ENCODE measurements around the gene PDGFD. TPM values are rescaled to one million over a fixed set of nuclear protein-coding genes. Genes with fewer than 3 reads are reported as not detected.

Gene PDGFD
- total and polyA plus RNA-seq, 4 experiments from 2014 or later = 0.10 TPM; not detected in 3

GRCh38 chr11:104105155-104105554 is 58.8 kb downstream of the PDGFD start:
- ChIA-PET CTCF (ENCODE audit: partially characterized antibody) (no interaction called here), POLR2A (ENCODE audit: partially characterized antibody) (no interaction called here)
- Mint-ChIP-seq H3K4me3 (no peak overlapping the region), H3K27ac (no peak overlapping the region), H3K36me3 (no peaks in the 10 kb centered on the region), H3K9me3 (peaks cover 0 to 5% (median under 1%) of the 10 kb centered on the region in 8 donors), H3K27me3 (no peaks in the 10 kb centered on the region), H3K4me1 (no peaks in the 10 kb centered on the region)
- Histone ChIP-seq H3K4me1 (ENCODE audit: insufficient read depth, low read length) (no peaks in the 10 kb centered on the region), H3K27me3 (ENCODE audit: insufficient read depth, low read length) (no peaks in the 10 kb centered on the region), H3K36me3 (ENCODE audit: insufficient read depth, low read length) (no peaks in the 10 kb centered on the region), H3K4me3 (ENCODE audit: low read length in 2 of 2) (no peak overlapping the region), H3K27ac (ENCODE audit: low read depth, low read length) (no peak overlapping the region), H3K9me3 (ENCODE audit: control insufficient read depth in 1 of 2, low read length in 2 of 2) (no peaks in the 10 kb centered on the region)
- no peak for DNase-seq
- intact Hi-C loops (cut with micrococcal nuclease) = no loop called here

GRCh38 chr11:104104664-104105063 is 59.3 kb downstream of the PDGFD start:
- intact Hi-C loops (cut with micrococcal nuclease) = no loop called here
- H3K4me1 Mint-ChIP-seq = no peaks in the 10 kb centered on the region
- H3K4me3 Mint-ChIP-seq = no peak overlapping the region
- ChIA-PET POLR2A (ENCODE audit: partially characterized antibody) (no interaction called here), CTCF (ENCODE audit: partially characterized antibody) (no interaction called here)
- no peak overlapping the region for H3K4me3 ChIP-seq (ENCODE audit: low read length in 2 of 2)
- H3K27me3 ChIP-seq (ENCODE audit: insufficient read depth, low read length) = no peaks in the 10 kb centered on the region
- no peaks in the 10 kb centered on the region for H3K27me3 Mint-ChIP-seq
- no peaks in the 10 kb centered on the region for H3K9me3 ChIP-seq (ENCODE audit: control insufficient read depth in 1 of 2, low read length in 2 of 2)
- no peak for DNase-seq
- H3K36me3 ChIP-seq (ENCODE audit: insufficient read depth, low read length) = no peaks in the 10 kb centered on the region
- H3K4me1 ChIP-seq (ENCODE audit: insufficient read depth, low read length) = no peaks in the 10 kb centered on the region
- no peak overlapping the region for H3K27ac ChIP-seq (ENCODE audit: low read depth, low read length)
- H3K36me3 Mint-ChIP-seq = no peaks in the 10 kb centered on the region
- H3K27ac Mint-ChIP-seq = no peak overlapping the region
- peaks cover 0 to 5% (median under 1%) of the 10 kb centered on the region in 8 donors for H3K9me3 Mint-ChIP-seq

DNA sequence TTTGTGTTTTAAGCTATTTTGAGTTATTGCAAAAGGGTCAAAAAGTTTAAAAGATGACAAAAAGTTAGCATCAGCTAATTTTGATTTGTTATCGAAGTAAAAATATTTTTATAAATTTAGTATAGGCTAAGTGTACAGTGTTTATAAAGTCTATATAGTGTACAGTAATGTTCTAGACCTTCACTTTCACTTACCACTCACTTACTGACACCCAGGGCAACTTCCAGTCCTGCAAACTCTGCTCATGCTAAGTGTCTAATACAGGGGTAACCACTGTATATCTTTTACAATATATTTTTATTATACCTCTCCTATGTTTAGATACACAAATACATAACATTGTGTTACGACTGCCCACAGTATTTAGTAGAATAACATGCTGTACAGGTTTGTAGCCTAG is 59.7 kb downstream of the PDGFD start:
- intact Hi-C loops (cut with micrococcal nuclease) = no loop called here
- no peak overlapping the region for H3K27ac Mint-ChIP-seq
- H3K36me3 Mint-ChIP-seq = no peaks in the 10 kb centered on the region
- CTCF ChIA-PET (ENCODE audit: partially characterized antibody) = no interaction called here
- Histone ChIP-seq H3K36me3 (ENCODE audit: insufficient read depth, low read length) (no peaks in the 10 kb centered on the region), H3K4me3 (ENCODE audit: low read length in 2 of 2) (no peak overlapping the region), H3K4me1 (ENCODE audit: insufficient read depth, low read length) (no peaks in the 10 kb centered on the region), H3K9me3 (ENCODE audit: control insufficient read depth in 1 of 2, low read length in 2 of 2) (no peaks in the 10 kb centered on the region), H3K27me3 (ENCODE audit: insufficient read depth, low read length) (no peaks in the 10 kb centered on the region), H3K27ac (ENCODE audit: low read depth, low read length) (no peak overlapping the region)
- H3K27me3 Mint-ChIP-seq = no peaks in the 10 kb centered on the region
- no peak overlapping the region for H3K4me3 Mint-ChIP-seq
- DNase-seq = no peak
- no peaks in the 10 kb centered on the region for H3K4me1 Mint-ChIP-seq
- POLR2A ChIA-PET (ENCODE audit: partially characterized antibody) = no interaction called here
- H3K9me3 Mint-ChIP-seq = peaks cover 0 to 5% (median under 1%) of the 10 kb centered on the region in 8 donors

DNA sequence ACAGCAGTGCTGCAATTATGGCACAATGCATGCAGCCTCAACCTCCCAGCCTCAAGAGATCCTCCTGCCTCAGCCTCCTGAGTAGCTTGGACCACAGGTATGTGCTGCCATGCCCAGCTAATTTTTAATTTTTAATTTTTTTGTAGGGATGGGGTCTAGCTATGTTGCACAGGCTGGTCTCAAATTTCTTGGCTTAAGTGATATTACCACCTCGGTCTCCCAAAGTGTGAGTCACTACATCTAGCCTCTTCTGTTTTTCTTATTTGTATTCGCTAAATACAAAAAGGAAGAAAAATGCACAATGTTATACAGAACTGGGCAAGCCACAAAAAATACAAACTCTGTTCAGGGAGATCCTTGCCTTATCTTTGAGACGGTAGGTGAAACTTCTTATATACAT is 65.4 kb downstream of the PDGFD start:
- Histone ChIP-seq H3K27ac (ENCODE audit: low read depth, low read length) (no peak overlapping the region), H3K4me1 (ENCODE audit: insufficient read depth, low read length) (no peaks in the 10 kb centered on the region), H3K27me3 (ENCODE audit: insufficient read depth, low read length) (no peaks in the 10 kb centered on the region), H3K4me3 (ENCODE audit: low read length in 2 of 2) (no peak overlapping the region), H3K36me3 (ENCODE audit: insufficient read depth, low read length) (no peaks in the 10 kb centered on the region), H3K9me3 (ENCODE audit: control insufficient read depth in 1 of 2, low read length in 2 of 2) (no peaks in the 10 kb centered on the region)
- H3K4me3 Mint-ChIP-seq = no peak overlapping the region
- no peaks in the 10 kb centered on the region for H3K4me1 Mint-ChIP-seq
- CTCF ChIA-PET (ENCODE audit: partially characterized antibody) = no interaction called here
- POLR2A ChIA-PET (ENCODE audit: partially characterized antibody) = no interaction called here
- H3K27ac Mint-ChIP-seq = no peak overlapping the region
- peaks cover 0 to 5% (median 3%) of the 10 kb centered on the region in 8 donors for H3K9me3 Mint-ChIP-seq
- H3K27me3 Mint-ChIP-seq = peaks cover 3 to 4% of the 10 kb centered on the region in 2 donors
- intact Hi-C loops (cut with micrococcal nuclease) = no loop called here
- DNase-seq = no peak
- no peaks in the 10 kb centered on the region for H3K36me3 Mint-ChIP-seq

GRCh38 chr11:104098132-104098531 is 65.8 kb downstream of the PDGFD start:
- no peak for DNase-seq
- Mint-ChIP-seq H3K9me3 (peaks cover 0 to 5% (median 3%) of the 10 kb centered on the region in 8 donors), H3K27me3 (peaks cover 3 to 4% of the 10 kb centered on the region in 2 donors), H3K36me3 (no peaks in the 10 kb centered on the region), H3K27ac (no peak overlapping the region), H3K4me1 (no peaks in the 10 kb centered on the region), H3K4me3 (no peak overlapping the region)
- H3K36me3 ChIP-seq (ENCODE audit: insufficient read depth, low read length) = no peaks in the 10 kb centered on the region
- H3K27ac ChIP-seq (ENCODE audit: low read depth, low read length) = no peak overlapping the region
- no peaks in the 10 kb centered on the region for H3K9me3 ChIP-seq (ENCODE audit: control insufficient read depth in 1 of 2, low read length in 2 of 2)
- intact Hi-C loops (cut with micrococcal nuclease) = no loop called here
- POLR2A ChIA-PET (ENCODE audit: partially characterized antibody) = no interaction called here
- H3K4me3 ChIP-seq (ENCODE audit: low read length in 2 of 2) = no peak overlapping the region
- H3K27me3 ChIP-seq (ENCODE audit: insufficient read depth, low read length) = no peaks in the 10 kb centered on the region
- H3K4me1 ChIP-seq (ENCODE audit: insufficient read depth, low read length) = no peaks in the 10 kb centered on the region
- CTCF ChIA-PET (ENCODE audit: partially characterized antibody) = no interaction called here

- no peak overlapping the region for H3K4me3 Mint-ChIP-seq
Observed at GRCh38 chr11:104096900-104097299, 67.0 kb downstream of the PDGFD start.

DNA sequence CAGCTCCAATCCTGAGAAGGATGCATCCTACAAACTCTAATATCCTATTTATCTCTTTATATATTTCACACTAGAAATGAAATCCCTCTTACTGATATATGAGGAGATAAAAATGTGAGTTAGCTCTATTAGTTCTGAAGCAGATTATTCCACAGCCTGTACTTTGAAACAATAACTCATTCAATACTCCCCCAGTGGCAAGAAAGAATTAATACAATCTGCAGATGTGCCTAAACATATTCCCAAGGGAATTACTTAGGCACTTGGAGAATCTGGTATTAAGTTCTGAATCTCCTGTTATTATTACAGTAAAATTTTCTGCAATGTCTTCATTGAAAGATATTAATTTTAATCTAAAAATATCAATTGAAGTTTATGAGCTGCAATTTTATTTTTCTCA is 68.2 kb downstream of the PDGFD start:
- no peak overlapping the region for H3K27ac Mint-ChIP-seq
- intact Hi-C loops (cut with micrococcal nuclease) = no loop called here
- POLR2A ChIA-PET (ENCODE audit: partially characterized antibody) = no interaction called here
- no peak overlapping the region for H3K4me3 Mint-ChIP-seq
- H3K36me3 Mint-ChIP-seq = no peaks in the 10 kb centered on the region
- peaks cover 0 to 5% (median 0%) of the 10 kb centered on the region in 8 donors for H3K9me3 Mint-ChIP-seq
- no peaks in the 10 kb centered on the region for H3K27me3 ChIP-seq (ENCODE audit: insufficient read depth, low read length)
- H3K36me3 ChIP-seq (ENCODE audit: insufficient read depth, low read length) = no peaks in the 10 kb centered on the region
- H3K4me1 Mint-ChIP-seq = no peaks in the 10 kb centered on the region
- H3K27ac ChIP-seq (ENCODE audit: low read depth, low read length) = no peak overlapping the region
- H3K4me1 ChIP-seq (ENCODE audit: insufficient read depth, low read length) = no peaks in the 10 kb centered on the region
- no peaks in the 10 kb centered on the region for H3K9me3 ChIP-seq (ENCODE audit: control insufficient read depth in 1 of 2, low read length in 2 of 2)
- peaks cover 3 to 4% of the 10 kb centered on the region in 2 donors for H3K27me3 Mint-ChIP-seq
- H3K4me3 ChIP-seq (ENCODE audit: low read length in 2 of 2) = no peak overlapping the region
- DNase-seq = no peak
- CTCF ChIA-PET (ENCODE audit: partially characterized antibody) = no interaction called here

More at GRCh38 chr11:104096900-104097299, 67.0 kb downstream of the PDGFD start:
- Histone ChIP-seq H3K4me1 (ENCODE audit: insufficient read depth, low read length) (no peaks in the 10 kb centered on the region), H3K4me3 (ENCODE audit: low read length in 2 of 2) (no peak overlapping the region), H3K9me3 (ENCODE audit: control insufficient read depth in 1 of 2, low read length in 2 of 2) (no peaks in the 10 kb centered on the region), H3K27me3 (ENCODE audit: insufficient read depth, low read length) (no peaks in the 10 kb centered on the region), H3K27ac (ENCODE audit: low read depth, low read length) (no peak overlapping the region), H3K36me3 (ENCODE audit: insufficient read depth, low read length) (no peaks in the 10 kb centered on the region)
- DNase-seq = no peak
- CTCF ChIA-PET (ENCODE audit: partially characterized antibody) = no interaction called here
- Mint-ChIP-seq H3K27me3 (peaks cover 3 to 4% of the 10 kb centered on the region in 2 donors), H3K9me3 (peaks cover 0 to 5% (median 3%) of the 10 kb centered on the region in 8 donors), H3K27ac (no peak overlapping the region), H3K36me3 (no peaks in the 10 kb centered on the region), H3K4me1 (no peaks in the 10 kb centered on the region)
- intact Hi-C loops (cut with micrococcal nuclease) = no loop called here
- POLR2A ChIA-PET (ENCODE audit: partially characterized antibody) = no interaction called here

- intact Hi-C loops (cut with micrococcal nuclease) = no loop called here
- POLR2A ChIA-PET (ENCODE audit: partially characterized antibody) = no interaction called here
Observed at GRCh38 chr11:104094576-104094975, 69.4 kb downstream of the PDGFD start.

More at GRCh38 chr11:104094576-104094975, 69.4 kb downstream of the PDGFD start:
- no peaks in the 10 kb centered on the region for H3K36me3 Mint-ChIP-seq
- no peak overlapping the region for H3K4me3 ChIP-seq (ENCODE audit: low read length in 2 of 2)
- no peaks in the 10 kb centered on the region for H3K4me1 ChIP-seq (ENCODE audit: insufficient read depth, low read length)
- peaks cover 0 to 5% (median 0%) of the 10 kb centered on the region in 8 donors for H3K9me3 Mint-ChIP-seq
- CTCF ChIA-PET (ENCODE audit: partially characterized antibody) = no interaction called here
- no peaks in the 10 kb centered on the region for H3K9me3 ChIP-seq (ENCODE audit: control insufficient read depth in 1 of 2, low read length in 2 of 2)
- H3K27ac ChIP-seq (ENCODE audit: low read depth, low read length) = no peak overlapping the region
- H3K4me1 Mint-ChIP-seq = no peaks in the 10 kb centered on the region
- H3K27ac Mint-ChIP-seq = no peak overlapping the region
- no peak overlapping the region for H3K4me3 Mint-ChIP-seq
- H3K27me3 Mint-ChIP-seq = peaks cover 3 to 4% of the 10 kb centered on the region in 2 donors
- H3K27me3 ChIP-seq (ENCODE audit: insufficient read depth, low read length) = no peaks in the 10 kb centered on the region
- no peak for DNase-seq
- no peaks in the 10 kb centered on the region for H3K36me3 ChIP-seq (ENCODE audit: insufficient read depth, low read length)

Data from CD4-positive, alpha-beta memory T cell (primary cell).